Adrenal gland (tissue), 5 donors: ENCODE results near the gene TAX1BP1.

Experiments used
- CTCF ChIP-seq, 6 experiments: fragments of 450-650 bp in 4 of 6; fragments of 200-600 bp in 2 of 6; sonication (generic) in 1 of 6; IDR thresholded peaks; 1 replicate in 5 of 6; 2 replicates in 1 of 6; pipeline versions ENCODE4 v1.5.1 to v1.8.0; 2016 to 2021; ENCODE audit warnings: antibody characterized with exemption in 6 of 6, mild to moderate bottlenecking in 2 of 6, moderate library complexity in 1 of 6
- POLR2A ChIP-seq, 2 donors: fragments of 450-650 bp; IDR thresholded peaks; one replicate each; pipeline ENCODE4 v1.6.1; 2017; ENCODE audit warnings: antibody characterized with exemption in 2 of 2, mild to moderate bottlenecking in 2 of 2, moderate library complexity in 1 of 2
- donor health status: DM: no; HTN: no; CAD: no.

- TF ChIP-seq CTCF (IDR thresholded peaks at IDR 0.05), result no peak
- no peak for TF ChIP-seq POLR2A (IDR thresholded peaks at IDR 0.05)
These were observed 134.3 kb downstream of the TAX1BP1 start for GRCh38 chr7:27873981-27874957.
